Measurements from ENCODE around the gene FAM89B. TPM values are rescaled to one million over a fixed set of nuclear protein-coding genes. Genes with fewer than 3 reads are reported as not detected.

FAM89B gene
- polyA plus RNA-seq, 1 donor (not counting 4 experiments of a cell fraction or from before 2014, with no cell fraction given), result 11.5 TPM

GRCh38 chr11:65584723-65585171, 12.4 kb downstream of the FAM89B start:
- no peak overlapping the region for H3K4me3 ChIP-seq (ENCODE audit: control insufficient read depth in 2 of 3, extremely low read depth in 1 of 3, insufficient read depth in 2 of 3, low read depth in 1 of 3, low read length in 3 of 3)
- DNase-seq (ENCODE audit: low read depth, low spot score) (no peak), FAIRE-seq (no peak)
- peaks cover 13 to 18% of the 10 kb centered on the region in 2 experiments for H3K36me3 ChIP-seq (ENCODE audit: control insufficient read depth in 2 of 2, extremely low read depth in 1 of 2, insufficient read depth in 2 of 2, low read length in 2 of 2)
- dilution Hi-C loops (cut with MboI; ENCODE audit: extremely low pct_ligation_motif_present, low sequenced_read_pairs), result no loop called here
- TF ChIP-seq CTCF (optimal IDR thresholded peaks at IDR 0.05 in 1 of 3, IDR thresholded peaks at IDR 0.05 in 1 of 3, conservative IDR thresholded peaks at IDR 0.05 in 1 of 3; ENCODE audit: extremely low read depth in 1 of 3, insufficient read depth in 2 of 3, low read length in 3 of 3), result no peak
- no peak for TF ChIP-seq EZH2 (IDR thresholded peaks at IDR 0.05; ENCODE audit: low read length)
- H2AFZ ChIP-seq (ENCODE audit: control insufficient read depth, low read length), result no peak overlapping the region
- H3K9me1 ChIP-seq (ENCODE audit: control insufficient read depth, extremely low read depth, insufficient read depth, low read length), result no peaks in the 10 kb centered on the region
- H3K27me3 ChIP-seq (ENCODE audit: control insufficient read depth, extremely low read depth, insufficient read depth, low read length), result no peaks in the 10 kb centered on the region
- H3K9ac ChIP-seq (ENCODE audit: control insufficient read depth, extremely low read depth, insufficient read depth, low read length), result no peak overlapping the region
- peaks cover 10% of the 10 kb centered on the region for H3K4me1 ChIP-seq (ENCODE audit: control insufficient read depth, extremely low read depth, insufficient read depth, low read length)
- H4K20me1 ChIP-seq (ENCODE audit: control insufficient read depth, extremely low read depth, insufficient read depth, low read length), result peaks cover 4% of the 10 kb centered on the region
- H3K4me2 ChIP-seq (ENCODE audit: control insufficient read depth, extremely low read depth, insufficient read depth, low read depth, low read length), result no peak overlapping the region
- H3K9me3 ChIP-seq (ENCODE audit: control insufficient read depth, low read depth, low read length), result no peaks in the 10 kb centered on the region
- H3K79me2 ChIP-seq (ENCODE audit: control insufficient read depth, insufficient read depth, low read length), result no peaks in the 10 kb centered on the region
- H3K27ac ChIP-seq (ENCODE audit: control insufficient read depth, insufficient read depth, low read length), result no peak overlapping the region

DNA sequence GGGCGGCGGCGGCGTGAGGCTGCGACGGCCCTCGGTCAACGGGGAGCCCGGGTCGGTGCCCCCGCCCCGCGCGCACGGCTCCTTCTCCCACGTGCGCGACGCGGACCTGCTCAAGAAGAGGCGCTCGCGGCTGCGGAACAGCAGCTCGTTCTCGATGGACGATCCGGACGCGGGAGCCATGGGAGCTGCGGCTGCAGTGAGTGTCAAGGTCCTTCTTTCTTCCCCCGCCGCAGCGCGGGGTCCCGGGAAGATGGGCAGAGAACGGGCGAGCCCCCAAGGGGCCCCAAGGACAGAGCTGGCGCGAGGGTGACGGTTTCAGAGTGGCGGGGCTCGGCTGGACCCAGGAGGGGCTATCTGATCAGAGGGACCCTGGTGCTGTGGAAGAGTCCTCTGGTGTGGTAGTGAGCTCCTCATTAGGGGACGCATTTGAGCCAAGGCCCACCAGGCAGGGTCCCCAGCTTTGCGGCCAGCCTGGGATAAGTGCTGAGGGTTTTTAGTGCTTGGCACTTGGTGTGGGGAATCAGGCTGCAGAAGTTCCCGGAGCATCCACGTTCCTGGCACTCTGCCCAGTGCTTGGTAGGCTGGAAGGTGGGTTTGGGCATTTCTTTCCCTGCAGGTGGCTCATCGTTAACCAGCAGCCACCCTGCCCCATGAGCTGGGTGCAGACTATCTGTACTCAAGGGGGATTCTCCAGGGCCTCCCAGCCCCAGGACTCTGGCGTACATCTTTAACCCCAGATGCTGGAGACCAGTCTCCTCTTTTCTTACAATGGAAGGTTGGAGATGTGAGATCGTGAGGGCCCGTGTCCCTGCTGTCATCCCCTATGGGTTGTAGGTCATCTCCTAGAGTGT, 13.3 kb downstream of the FAM89B start:
- Histone ChIP-seq H3K9me1 (ENCODE audit: control insufficient read depth, extremely low read depth, insufficient read depth, low read length) (no peaks in the 10 kb centered on the region), H4K20me1 (ENCODE audit: control insufficient read depth, extremely low read depth, insufficient read depth, low read length) (peaks cover 4% of the 10 kb centered on the region), H3K79me2 (ENCODE audit: control insufficient read depth, insufficient read depth, low read length) (no peaks in the 10 kb centered on the region), H3K4me2 (ENCODE audit: control insufficient read depth, extremely low read depth, insufficient read depth, low read depth, low read length) (no peak overlapping the region), H3K4me1 (ENCODE audit: control insufficient read depth, extremely low read depth, insufficient read depth, low read length) (peaks cover 10% of the 10 kb centered on the region), H3K27me3 (ENCODE audit: control insufficient read depth, extremely low read depth, insufficient read depth, low read length) (no peaks in the 10 kb centered on the region), H3K36me3 (ENCODE audit: control insufficient read depth in 2 of 2, extremely low read depth in 1 of 2, insufficient read depth in 2 of 2, low read length in 2 of 2) (peaks cover 11 to 18% of the 10 kb centered on the region in 2 experiments), H3K9me3 (ENCODE audit: control insufficient read depth, low read depth, low read length) (no peaks in the 10 kb centered on the region), H3K9ac (ENCODE audit: control insufficient read depth, extremely low read depth, insufficient read depth, low read length) (no peak overlapping the region), H2AFZ (ENCODE audit: control insufficient read depth, low read length) (no peak overlapping the region), H3K27ac (ENCODE audit: control insufficient read depth, insufficient read depth, low read length) (no peak overlapping the region), H3K4me3 (ENCODE audit: control insufficient read depth in 2 of 3, extremely low read depth in 1 of 3, insufficient read depth in 2 of 3, low read depth in 1 of 3, low read length in 3 of 3) (no peak overlapping the region)
- FAIRE-seq (no peak), DNase-seq (ENCODE audit: low read depth, low spot score) (no peak)
- dilution Hi-C loops (cut with MboI; ENCODE audit: extremely low pct_ligation_motif_present, low sequenced_read_pairs), result no loop called here
- no peak for TF ChIP-seq EZH2 (IDR thresholded peaks at IDR 0.05; ENCODE audit: low read length)
- TF ChIP-seq CTCF (optimal IDR thresholded peaks at IDR 0.05 in 1 of 3, IDR thresholded peaks at IDR 0.05 in 1 of 3, conservative IDR thresholded peaks at IDR 0.05 in 1 of 3; ENCODE audit: extremely low read depth in 1 of 3, insufficient read depth in 2 of 3, low read length in 3 of 3), result no peak

All from keratinocyte (primary cell).